Central memory CD8-positive, alpha-beta T cell (primary cell): Measurements from ENCODE around the gene FBXL15.

Source experiments
- ATAC-seq: fragments of 150-1000 bp; cut with Tn5 transposase; replicated peaks from 2 replicates; pipeline ENCODE4 v1.10.0; 2022; ENCODE audit warnings: mild to moderate bottlenecking, moderate FRiP score, moderate number of reproducible peaks; ENCODE audit not compliant: poor library complexity, severe bottlenecking; ENCODE audit errors: extremely low read depth
- DNase-seq, 2 donors: peaks; one replicate each; pipeline ENCODE4 v3.0.0; 2021; ENCODE audit warnings: low spot score in 2 of 2
- H3K27ac Mint-ChIP-seq: one replicate; pipeline ENCODE4 v1.8.0; 2022; ENCODE audit warnings: low read depth, mild to moderate bottlenecking, moderate library complexity, mixed read lengths
- H3K27me3 Mint-ChIP-seq: one replicate; pipeline ENCODE4 v1.8.0; 2022; ENCODE audit warnings: mixed read lengths
- H3K36me3 Mint-ChIP-seq: one replicate; pipeline ENCODE4 v1.8.0; 2022; ENCODE audit warnings: mild to moderate bottlenecking, moderate library complexity, mixed read lengths; ENCODE audit not compliant: insufficient read depth
- H3K4me1 Mint-ChIP-seq: one replicate; pipeline ENCODE4 v1.8.0; 2022; ENCODE audit warnings: mixed read lengths
- H3K4me3 Mint-ChIP-seq: one replicate; pipeline ENCODE4 v1.8.0; 2022; ENCODE audit warnings: mild to moderate bottlenecking, moderate library complexity, mixed read lengths
- H3K9me3 Mint-ChIP-seq: one replicate; pipeline ENCODE4 v1.8.0; 2022; ENCODE audit warnings: mixed read lengths

FBXL15 gene

GRCh38 chr10:102429468-102429867, 8.8 kb downstream of the FBXL15 start:
- Mint-ChIP-seq H3K4me3 (no peak overlapping the region), H3K4me1 (peaks cover 33% of the 10 kb centered on the region), H3K9me3 (no peaks in the 10 kb centered on the region), H3K27me3 (no peaks in the 10 kb centered on the region), H3K36me3 (peaks cover 16% of the 10 kb centered on the region), H3K27ac (no peak overlapping the region)
- DNase-seq (no peak), ATAC-seq (no peak)

DNA sequence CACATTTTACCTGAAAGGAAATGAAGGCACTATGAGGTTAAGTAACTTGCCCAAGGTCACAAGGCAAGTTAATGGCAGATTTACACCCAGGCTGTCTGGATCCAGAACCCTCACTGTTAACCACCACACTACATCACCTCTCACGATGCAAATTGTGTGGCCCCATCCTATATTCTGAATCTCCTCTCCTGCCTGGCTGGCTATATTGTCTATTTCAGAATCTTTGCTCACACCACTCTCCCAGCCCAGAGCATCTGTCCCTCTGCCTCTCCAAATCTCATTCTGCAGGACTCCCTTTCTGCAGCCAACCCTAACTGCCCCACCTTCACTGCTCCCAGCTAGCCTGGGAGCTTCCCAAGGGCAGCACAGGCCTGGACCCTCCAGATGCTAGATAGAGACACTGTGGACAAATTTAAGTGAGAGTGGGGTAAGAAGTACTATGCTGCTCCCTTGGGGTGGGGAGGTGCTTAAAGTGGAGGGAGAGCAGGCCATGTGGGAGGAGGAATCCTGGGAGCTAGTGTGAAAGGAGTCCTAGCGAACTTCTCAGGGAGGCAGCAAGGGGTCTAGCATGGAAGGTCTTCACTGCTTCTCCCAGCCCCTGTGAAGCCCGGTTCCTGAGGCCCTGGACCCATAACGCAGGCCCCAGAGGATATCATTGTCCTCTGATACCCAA, 11.0 kb downstream of the FBXL15 start:
- ATAC-seq = no peak
- Mint-ChIP-seq H3K27ac (peak overlapping the region; percentile 97), H3K4me1 (peaks cover 44% of the 10 kb centered on the region), H3K4me3 (peak overlapping the region; percentile 92), H3K36me3 (peaks cover 16% of the 10 kb centered on the region), H3K9me3 (no peaks in the 10 kb centered on the region), H3K27me3 (no peaks in the 10 kb centered on the region)
- no peak for DNase-seq

DNA sequence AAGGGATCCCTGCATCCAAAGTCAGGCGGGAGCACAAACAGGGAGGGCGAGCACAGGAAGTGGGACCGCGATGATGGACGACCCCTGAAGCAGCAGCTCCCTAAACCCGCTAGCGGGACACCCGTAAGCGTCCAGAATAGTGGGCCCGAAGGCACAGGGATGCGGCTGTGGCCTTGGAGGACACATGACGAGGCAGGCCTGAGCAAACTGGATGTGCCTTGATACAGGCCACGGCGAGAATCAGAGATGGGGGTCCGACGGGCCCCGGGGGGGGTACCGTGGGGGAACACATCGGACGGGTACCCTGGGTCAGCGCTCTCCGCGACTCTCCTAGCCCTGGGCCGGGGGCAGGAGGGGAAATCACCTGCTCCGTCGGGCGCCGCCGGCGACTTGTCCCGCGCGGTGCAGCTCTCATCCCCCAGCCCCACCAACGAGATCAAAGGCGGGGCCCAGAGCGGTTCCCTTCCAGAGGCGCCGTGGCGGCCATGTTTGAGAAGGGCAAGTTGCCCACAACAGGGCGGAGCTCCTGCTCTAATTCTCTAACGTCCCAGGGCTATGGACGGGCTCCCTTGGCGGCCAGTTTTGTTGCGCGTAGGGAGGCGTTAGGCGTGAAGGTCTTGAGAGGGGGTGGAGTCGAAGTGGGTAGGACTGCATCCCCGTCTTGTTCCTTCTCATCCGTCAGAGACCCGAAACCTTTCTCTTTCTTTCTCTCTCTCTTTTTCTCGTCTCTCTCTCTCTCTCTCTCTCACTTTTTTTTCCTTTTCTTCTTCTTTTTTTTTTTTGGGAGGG, 11.7 kb downstream of the FBXL15 start, which contains the start of gene CUEDC2:
Gene CUEDC2, minus strand, starts transcription at position 413 of the 789 bp plus-strand sequence. CDS start 7,386 bp downstream, outside the sequence.
- Mint-ChIP-seq H3K36me3 (peaks cover 17% of the 10 kb centered on the region), H3K4me1 (peaks cover 40% of the 10 kb centered on the region), H3K27me3 (no peaks in the 10 kb centered on the region), H3K27ac (peak within 1 kb of the TSS; percentile 97), H3K4me3 (peak within 1 kb of the TSS; percentile 92), H3K9me3 (no peaks in the 10 kb centered on the region)
- peak; percentile 88 for ATAC-seq
- DNase-seq = peak; percentile 90 to 98

- no peaks in the 10 kb centered on the region for H3K9me3 Mint-ChIP-seq
- peaks cover 36% of the 10 kb centered on the region for H3K4me1 Mint-ChIP-seq
- no peaks in the 10 kb centered on the region for H3K27me3 Mint-ChIP-seq
- ATAC-seq = no peak
- H3K27ac Mint-ChIP-seq = peak overlapping the region; percentile 97
- peaks cover 17% of the 10 kb centered on the region for H3K36me3 Mint-ChIP-seq
- no peak for DNase-seq
- H3K4me3 Mint-ChIP-seq = peak overlapping the region; percentile 92
Observed at GRCh38 chr10:102433619-102434046, 13.0 kb downstream of the FBXL15 start.

- Mint-ChIP-seq H3K27ac (no peak overlapping the region), H3K27me3 (no peaks in the 10 kb centered on the region), H3K4me3 (peak overlapping the region; percentile 76), H3K4me1 (peaks cover 36% of the 10 kb centered on the region), H3K9me3 (no peaks in the 10 kb centered on the region), H3K36me3 (peaks cover 17% of the 10 kb centered on the region)
- ATAC-seq (no peak), DNase-seq (no peak)
Observed at GRCh38 chr10:102434394-102435132, 13.9 kb downstream of the FBXL15 start.

DNA sequence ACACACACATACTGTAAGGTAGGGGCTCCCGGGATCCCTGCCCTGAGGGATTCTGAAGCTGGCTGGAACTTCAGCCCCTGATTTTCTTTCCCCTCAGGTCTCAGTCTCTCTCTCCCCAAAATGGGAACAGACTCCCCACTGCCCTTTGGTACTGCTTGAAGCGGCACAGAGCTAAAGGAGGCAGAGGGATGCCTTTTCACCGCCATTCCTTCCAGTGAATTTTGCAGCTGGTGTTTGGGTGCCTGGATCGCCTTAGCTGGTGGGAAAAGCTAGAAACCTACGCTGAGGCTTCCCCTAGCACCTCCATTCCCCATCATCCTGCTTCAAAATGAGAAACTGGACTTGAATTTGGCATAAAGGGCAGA, 14.5 kb downstream of the FBXL15 start:
- Mint-ChIP-seq H3K4me1 (peaks cover 36% of the 10 kb centered on the region), H3K36me3 (peaks cover 17% of the 10 kb centered on the region), H3K27me3 (no peaks in the 10 kb centered on the region), H3K4me3 (peak overlapping the region; percentile 76), H3K27ac (peak overlapping the region; percentile 22), H3K9me3 (no peaks in the 10 kb centered on the region)
- no peak for DNase-seq
- no peak for ATAC-seq

DNA sequence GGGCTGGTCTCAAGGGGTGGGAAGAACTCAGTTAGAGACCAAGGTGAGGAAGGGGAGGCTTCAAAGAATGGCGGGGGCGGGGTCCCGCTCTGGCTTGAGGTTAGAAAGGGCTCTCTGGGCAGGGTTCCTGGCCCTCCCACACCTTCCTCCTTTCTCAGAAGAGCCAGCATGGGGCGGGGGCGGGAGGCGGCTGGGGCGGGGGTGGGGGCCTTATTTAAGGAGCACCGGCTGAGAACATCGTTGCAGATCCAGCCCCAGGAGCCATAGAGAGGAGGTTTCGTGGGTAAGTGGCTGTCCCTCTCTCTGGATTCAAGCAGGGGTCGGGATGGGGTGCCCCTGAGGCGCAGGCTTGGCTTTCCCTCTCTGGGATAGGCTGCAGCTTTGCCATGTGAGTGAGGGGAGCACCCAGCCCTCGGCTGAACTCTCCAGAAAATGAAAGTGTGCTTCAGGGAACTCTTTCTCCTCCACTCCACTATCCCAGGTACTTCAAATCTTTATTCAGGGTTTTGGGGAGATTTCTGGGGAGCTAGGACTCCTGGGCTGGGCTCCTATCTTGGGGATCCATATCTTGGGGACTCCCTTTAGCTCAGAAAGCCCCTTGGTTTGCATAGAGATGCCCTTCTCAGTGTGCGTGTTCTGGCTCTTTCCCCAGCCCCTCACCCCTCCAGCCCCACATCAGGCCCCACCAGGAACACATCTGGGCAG, 15.0 kb downstream of the FBXL15 start:
- Mint-ChIP-seq H3K27me3 (no peaks in the 10 kb centered on the region), H3K9me3 (no peaks in the 10 kb centered on the region), H3K4me3 (peak overlapping the region; percentile 76), H3K36me3 (peaks cover 17% of the 10 kb centered on the region), H3K4me1 (peaks cover 36% of the 10 kb centered on the region), H3K27ac (peak overlapping the region; percentile 22)
- DNase-seq (no peak), ATAC-seq (no peak)

DNA sequence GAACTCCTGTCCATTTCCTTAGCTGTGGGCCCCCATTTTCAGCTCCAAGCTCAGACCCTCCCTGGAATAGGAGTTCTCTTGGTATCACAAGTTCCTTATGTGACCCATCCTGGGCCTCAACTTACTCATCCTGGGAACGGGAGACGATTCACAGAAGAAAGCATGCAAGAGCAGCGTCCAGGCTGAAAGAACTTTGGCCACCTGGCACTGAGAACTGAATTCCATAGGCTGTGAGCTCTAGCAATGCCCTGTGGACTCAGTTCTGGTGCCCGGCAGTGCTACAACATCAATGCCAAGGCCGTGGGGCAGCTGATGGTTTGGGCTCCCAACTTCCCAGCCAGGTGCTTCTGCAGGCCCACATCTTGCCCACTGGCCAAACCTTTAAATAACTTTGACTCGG, 15.7 kb downstream of the FBXL15 start:
- Mint-ChIP-seq H3K9me3 (no peaks in the 10 kb centered on the region), H3K36me3 (peaks cover 17% of the 10 kb centered on the region), H3K4me3 (peak overlapping the region; percentile 76), H3K27ac (no peak overlapping the region), H3K4me1 (peaks cover 36% of the 10 kb centered on the region), H3K27me3 (no peaks in the 10 kb centered on the region)
- ATAC-seq = no peak
- no peak for DNase-seq

DNA sequence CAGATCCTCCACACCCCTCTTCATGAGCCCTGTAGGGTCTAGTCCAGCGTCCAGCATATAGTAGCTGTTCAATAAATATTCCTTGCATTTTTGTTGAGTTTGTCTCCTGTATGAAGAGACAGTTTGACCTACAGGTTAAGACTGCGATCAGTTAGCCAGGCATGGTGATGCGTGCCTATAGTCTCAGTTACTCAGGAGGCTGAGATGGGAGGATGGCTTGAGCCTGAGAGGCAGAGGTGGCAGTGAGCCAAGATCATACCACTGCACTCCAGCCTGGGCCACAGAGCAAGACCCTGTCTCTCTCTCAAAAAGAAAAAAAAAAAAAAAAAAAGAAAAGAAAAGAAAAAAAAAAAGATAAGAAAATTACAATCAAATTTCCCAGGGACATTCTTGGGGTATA, 16.9 kb downstream of the FBXL15 start:
- no peak overlapping the region for H3K27ac Mint-ChIP-seq
- H3K4me1 Mint-ChIP-seq = peaks cover 24% of the 10 kb centered on the region
- no peaks in the 10 kb centered on the region for H3K27me3 Mint-ChIP-seq
- H3K9me3 Mint-ChIP-seq = no peaks in the 10 kb centered on the region
- peaks cover 12% of the 10 kb centered on the region for H3K36me3 Mint-ChIP-seq
- DNase-seq (no peak), ATAC-seq (no peak)
- H3K4me3 Mint-ChIP-seq = no peak overlapping the region

DNA sequence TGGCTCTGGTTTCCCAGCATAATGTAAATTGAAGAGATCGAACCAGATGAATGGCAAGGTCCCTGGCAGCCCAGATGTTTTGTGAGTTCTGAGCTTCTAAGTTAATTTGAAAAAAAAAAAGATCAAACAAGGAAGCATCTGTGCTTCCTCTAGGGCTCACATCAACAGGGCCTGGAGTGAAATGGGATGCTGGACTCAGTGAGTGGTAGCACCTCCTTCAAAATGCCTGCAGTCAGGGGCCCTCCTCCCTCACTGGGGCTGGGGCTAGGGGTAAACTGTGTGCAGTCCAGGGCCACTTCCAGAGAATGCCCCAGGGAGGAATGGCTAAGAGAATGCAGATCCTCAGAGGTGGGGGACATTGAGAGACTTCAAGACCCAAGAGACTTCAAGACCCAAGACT, 17.7 kb downstream of the FBXL15 start:
- Mint-ChIP-seq H3K4me3 (no peak overlapping the region), H3K27ac (no peak overlapping the region), H3K27me3 (no peaks in the 10 kb centered on the region), H3K9me3 (no peaks in the 10 kb centered on the region), H3K4me1 (peaks cover 15% of the 10 kb centered on the region), H3K36me3 (peaks cover 4% of the 10 kb centered on the region)
- ATAC-seq (no peak), DNase-seq (no peak)

- Mint-ChIP-seq H3K27me3 (no peaks in the 10 kb centered on the region), H3K27ac (no peak overlapping the region), H3K4me1 (peaks cover 6% of the 10 kb centered on the region), H3K36me3 (no peaks in the 10 kb centered on the region), H3K4me3 (no peak overlapping the region), H3K9me3 (no peaks in the 10 kb centered on the region)
- no peak for ATAC-seq
- DNase-seq = no peak
Observed at GRCh38 chr10:102444851-102445250, 24.2 kb downstream of the FBXL15 start.
